ENCODE results near the gene SAAL1.

Gene SAAL1

GRCh38 chr11:18063862-18064434, 41.9 kb downstream of the SAAL1 start:
- H3K4me3 Mint-ChIP-seq, result no peak overlapping the region
- no peak overlapping the region for H3K27ac Mint-ChIP-seq
- H3K9me3 Mint-ChIP-seq, result no peaks in the 10 kb centered on the region
- peaks cover 3% of the 10 kb centered on the region for H3K36me3 Mint-ChIP-seq
- H3K4me1 Mint-ChIP-seq, result no peaks in the 10 kb centered on the region
- H3K27me3 Mint-ChIP-seq, result no peaks in the 10 kb centered on the region

GRCh38 chr11:18063125-18063524, 42.8 kb downstream of the SAAL1 start:
- Mint-ChIP-seq H3K27me3 (no peaks in the 10 kb centered on the region), H3K36me3 (peaks cover 3% of the 10 kb centered on the region), H3K4me3 (no peak overlapping the region), H3K4me1 (no peaks in the 10 kb centered on the region), H3K9me3 (no peaks in the 10 kb centered on the region), H3K27ac (no peak overlapping the region)

DNA sequence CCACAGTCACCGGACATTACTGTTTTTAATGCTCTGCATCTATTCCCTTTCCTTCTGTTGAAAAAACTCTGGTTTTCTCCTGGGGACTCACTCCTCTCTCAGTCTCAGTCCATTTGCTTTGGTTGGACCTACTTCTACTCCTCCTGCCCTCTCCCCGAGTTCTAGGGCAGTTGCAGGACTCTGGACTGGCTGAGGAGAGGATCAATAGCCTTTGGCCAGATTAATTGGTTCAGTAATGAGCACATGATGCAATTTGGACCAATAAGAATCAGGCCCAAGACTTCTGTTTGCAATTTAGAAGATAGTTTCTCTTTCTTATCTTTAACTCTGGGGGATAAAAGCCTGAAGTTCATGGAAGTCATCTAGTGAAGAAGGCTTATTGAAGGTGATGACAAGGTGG, 44.5 kb downstream of the SAAL1 start:
- H3K4me3 Mint-ChIP-seq, result no peak overlapping the region
- H3K9me3 Mint-ChIP-seq, result no peaks in the 10 kb centered on the region
- no peaks in the 10 kb centered on the region for H3K4me1 Mint-ChIP-seq
- H3K27ac Mint-ChIP-seq, result no peak overlapping the region
- H3K27me3 Mint-ChIP-seq, result no peaks in the 10 kb centered on the region
- H3K36me3 Mint-ChIP-seq, result peaks cover 3% of the 10 kb centered on the region

DNA sequence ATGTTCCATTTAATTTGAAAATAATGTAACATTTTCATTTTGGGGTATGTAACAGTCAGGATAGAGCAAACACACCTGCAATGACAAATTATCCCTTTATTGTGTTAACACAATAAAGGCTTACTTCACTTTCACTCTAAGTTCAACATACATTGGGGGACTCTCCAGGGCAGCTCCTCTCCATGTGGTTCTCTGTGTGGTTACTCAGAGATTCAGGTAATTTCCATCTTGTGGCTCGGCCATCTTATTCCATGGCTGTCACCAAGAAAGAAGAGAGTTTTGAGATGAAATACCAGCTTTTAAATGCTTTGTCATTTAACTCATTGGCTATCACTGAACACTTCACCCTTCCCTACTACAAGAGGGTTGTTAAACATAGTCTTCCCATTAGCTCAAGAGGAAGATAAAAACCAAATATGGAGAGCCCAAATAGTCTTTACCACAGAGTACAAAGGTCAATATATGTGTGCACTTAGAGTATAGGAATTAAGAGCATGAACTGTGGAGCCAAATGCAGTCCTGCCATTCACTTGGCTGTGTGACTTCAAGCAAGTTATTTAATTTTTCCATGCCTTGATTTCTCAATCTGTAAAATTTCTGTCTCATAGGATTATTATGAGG, 49.2 kb downstream of the SAAL1 start:
- H3K4me1 Mint-ChIP-seq, result no peaks in the 10 kb centered on the region
- H3K27me3 Mint-ChIP-seq, result no peaks in the 10 kb centered on the region
- no peaks in the 10 kb centered on the region for H3K9me3 Mint-ChIP-seq
- H3K36me3 Mint-ChIP-seq, result peaks cover 11% of the 10 kb centered on the region
- H3K27ac Mint-ChIP-seq, result no peak overlapping the region
- H3K4me3 Mint-ChIP-seq, result no peak overlapping the region

- no peaks in the 10 kb centered on the region for H3K9me3 Mint-ChIP-seq
- no peak overlapping the region for H3K27ac Mint-ChIP-seq
- no peak overlapping the region for H3K4me3 Mint-ChIP-seq
- peaks cover 12% of the 10 kb centered on the region for H3K36me3 Mint-ChIP-seq
- H3K27me3 Mint-ChIP-seq, result no peaks in the 10 kb centered on the region
- H3K4me1 Mint-ChIP-seq, result no peaks in the 10 kb centered on the region
Observed at GRCh38 chr11:18054511-18055103, 51.3 kb downstream of the SAAL1 start.

DNA sequence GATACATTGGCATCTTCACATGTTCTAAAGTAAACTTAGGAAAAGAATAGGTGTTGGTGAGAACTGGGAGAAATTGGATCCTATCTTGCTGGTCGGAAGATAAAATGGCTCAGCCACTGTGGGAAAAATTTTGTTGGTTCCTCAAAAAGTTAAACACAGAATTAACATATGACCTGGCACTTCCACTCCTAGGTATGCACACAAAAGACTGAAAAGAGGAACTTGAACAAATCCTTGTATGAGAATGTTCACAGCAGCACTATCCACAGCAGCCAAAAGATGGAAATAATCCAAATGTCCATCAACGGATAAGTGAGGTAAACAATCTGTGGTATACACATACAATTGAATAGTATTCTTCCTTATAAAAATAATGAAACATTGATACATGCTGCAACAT, 55.0 kb downstream of the SAAL1 start:
- Mint-ChIP-seq H3K4me3 (no peak overlapping the region), H3K27ac (no peak overlapping the region), H3K36me3 (peaks cover 21% of the 10 kb centered on the region)

DNA sequence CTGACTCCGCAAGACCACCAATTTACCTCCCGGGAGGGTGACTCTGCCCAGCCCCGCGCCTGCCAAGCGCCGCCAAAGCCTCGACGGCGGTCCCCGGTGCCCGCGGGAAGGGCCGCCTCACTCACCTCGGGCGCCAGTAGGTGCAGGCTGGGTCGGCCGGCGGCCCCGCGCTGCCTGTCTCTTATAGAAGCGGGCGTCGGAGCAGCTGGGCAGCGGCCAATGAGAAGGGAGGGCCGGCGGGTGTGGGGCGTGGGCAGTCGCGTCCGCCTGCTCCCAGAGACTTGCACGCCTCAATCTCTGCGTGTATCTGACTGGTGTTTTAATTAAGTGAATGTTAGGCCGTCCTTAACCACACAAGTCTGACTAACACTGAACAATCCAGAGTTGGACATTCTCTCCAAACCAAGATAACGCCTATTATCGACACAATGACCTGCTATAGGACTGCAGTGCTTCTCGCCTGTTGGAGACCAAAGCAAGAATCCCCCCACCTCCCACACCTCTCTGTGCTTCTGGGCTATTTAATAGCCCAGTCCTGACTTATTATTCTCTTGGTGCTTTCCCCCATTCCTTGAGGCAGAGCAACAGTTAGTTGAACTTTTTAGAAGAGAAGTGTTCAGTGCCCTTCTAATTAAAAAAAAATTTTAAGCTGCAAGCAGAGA, 59.6 kb downstream of the SAAL1 start, which contains the start of gene TPH1:
Gene TPH1 (minus strand): TSS at position 154 of the 662 bp plus-strand sequence. CDS start 5,507 bp downstream, outside the sequence.
- Mint-ChIP-seq H3K9me3 (peaks cover 9% of the 10 kb centered on the region), H3K27me3 (peaks cover 29% of the 10 kb centered on the region), H3K27ac (no peak within 1 kb of the TSS), H3K36me3 (peaks cover 23% of the 10 kb centered on the region), H3K4me1 (no peaks in the 10 kb centered on the region), H3K4me3 (no peak within 1 kb of the TSS)

More for the DNA sequence above, 55.0 kb downstream of the SAAL1 start:
- peaks cover 9% of the 10 kb centered on the region for H3K9me3 Mint-ChIP-seq
- no peaks in the 10 kb centered on the region for H3K4me1 Mint-ChIP-seq
- H3K27me3 Mint-ChIP-seq, result peaks cover 16% of the 10 kb centered on the region

DNA sequence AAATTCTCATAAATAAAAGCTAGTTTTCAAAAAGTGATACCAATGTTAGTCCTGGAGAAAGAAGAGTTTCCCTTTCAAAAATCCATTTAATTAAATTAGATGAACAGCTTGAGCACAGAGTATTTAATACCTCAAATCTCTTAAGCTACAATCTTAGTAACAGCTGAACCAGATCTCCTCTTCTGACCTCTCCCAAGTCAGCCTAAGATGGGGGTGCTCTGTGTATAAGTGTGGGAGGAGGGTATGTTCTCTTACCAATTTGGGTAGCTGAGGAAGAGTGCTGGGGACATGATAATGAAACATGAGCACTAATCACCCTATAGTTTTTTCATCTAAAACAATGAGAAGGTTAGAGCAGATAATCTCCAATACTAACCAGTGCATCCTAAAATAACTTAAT, 69.4 kb downstream of the SAAL1 start:
- Mint-ChIP-seq H3K27me3 (no peaks in the 10 kb centered on the region), H3K27ac (no peak overlapping the region), H3K9me3 (no peaks in the 10 kb centered on the region), H3K36me3 (no peaks in the 10 kb centered on the region), H3K4me1 (no peaks in the 10 kb centered on the region), H3K4me3 (no peak overlapping the region)

Data from activated naive CD4-positive, alpha-beta T cell treated with anti-CD3 and anti-CD28 coated beads, Interleukin-2, amount 50 U/mL, for 24 hours (primary cell).